Fibroblast of skin of left quadriceps (primary cell): ENCODE results near the gene KRTAP10-12.
"Not testable (repeated sequence)": the region's sequence is repeated elsewhere in the genome, so short reads cannot be mapped to it uniquely, and the experiment has no call there.

Source experiments
- DNase-seq, 2 experiments: peaks; one replicate each; pipeline ENCODE4 v3.0.0-alpha.2; 2013; ENCODE audit warnings: low read depth in 2 of 2

KRTAP10-12 gene

DNA sequence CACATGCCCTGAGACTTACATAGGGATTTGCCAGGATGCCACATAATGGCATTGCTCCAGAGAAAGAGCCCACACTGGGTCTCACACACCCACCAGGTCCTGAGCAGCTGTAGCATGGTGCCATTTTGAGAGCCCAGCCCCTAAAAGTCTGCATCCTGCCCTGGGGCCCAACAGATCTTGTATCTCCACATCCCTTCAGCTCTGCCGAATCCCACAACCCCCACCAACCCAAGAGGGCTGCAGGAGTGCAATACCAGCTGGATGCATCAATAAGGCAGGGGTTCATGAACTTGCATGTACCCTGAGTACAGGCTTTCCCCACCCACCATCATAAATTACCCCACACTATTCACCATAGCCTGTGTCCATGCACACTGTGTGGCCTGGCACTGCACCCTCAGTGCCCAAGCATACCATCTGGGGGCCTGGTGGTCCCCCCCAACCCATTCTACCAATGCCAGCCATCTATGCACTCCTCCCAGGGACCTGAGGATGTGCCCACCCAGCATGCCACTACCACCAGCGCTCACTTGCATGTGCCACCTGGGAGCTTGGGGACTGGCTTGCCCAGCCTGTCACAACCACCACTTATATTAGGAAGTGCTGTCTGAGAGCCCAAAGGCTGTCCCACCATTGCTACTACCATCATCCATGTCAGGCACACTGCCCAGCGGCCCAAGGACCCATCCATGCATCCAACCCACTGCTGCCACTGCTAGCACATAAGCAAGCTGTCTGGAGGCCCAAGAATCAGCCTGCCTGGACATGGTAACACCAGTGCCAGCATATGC, 26.1 kb upstream of the KRTAP10-12 start:
- no peak for DNase-seq

DNA sequence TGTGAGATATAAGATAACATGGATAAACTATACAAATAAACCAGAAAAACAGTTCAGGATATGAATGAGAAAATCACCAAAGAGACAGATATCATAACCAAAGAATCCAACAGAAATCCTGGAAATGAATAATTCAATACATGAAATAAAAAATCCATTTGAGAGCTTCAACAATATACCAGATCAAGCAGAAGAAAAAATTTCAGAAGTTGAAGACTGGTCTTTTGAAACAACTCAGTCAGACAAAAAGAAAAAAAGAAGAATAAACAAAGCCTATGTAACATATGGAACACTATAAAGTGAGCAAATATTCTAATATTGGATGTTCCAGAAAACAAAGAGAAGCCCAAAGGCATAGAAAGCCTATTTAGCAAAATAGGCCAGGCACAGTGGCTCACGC, 25.1 kb upstream of the KRTAP10-12 start:
- DNase-seq = no peak

DNA sequence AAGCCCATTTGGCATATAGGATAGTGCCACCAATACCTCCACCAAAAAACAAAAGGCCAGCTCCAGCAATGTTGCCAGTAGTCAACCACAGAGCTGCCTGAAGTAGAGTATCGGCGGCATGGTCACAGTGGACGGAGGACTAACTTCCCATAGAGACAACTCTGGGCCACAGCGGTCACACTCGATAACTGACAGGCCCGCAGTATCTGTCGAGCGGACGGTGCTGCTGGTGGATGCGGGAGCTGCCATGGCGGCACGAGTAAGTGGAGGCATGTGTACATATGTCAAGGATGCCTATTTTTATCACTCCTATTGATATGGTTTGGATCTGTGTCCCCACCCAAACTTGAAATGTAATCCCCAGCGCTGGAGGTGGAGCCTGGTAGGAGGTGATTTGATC, 19.1 kb upstream of the KRTAP10-12 start:
- DNase-seq = no peak

DNA sequence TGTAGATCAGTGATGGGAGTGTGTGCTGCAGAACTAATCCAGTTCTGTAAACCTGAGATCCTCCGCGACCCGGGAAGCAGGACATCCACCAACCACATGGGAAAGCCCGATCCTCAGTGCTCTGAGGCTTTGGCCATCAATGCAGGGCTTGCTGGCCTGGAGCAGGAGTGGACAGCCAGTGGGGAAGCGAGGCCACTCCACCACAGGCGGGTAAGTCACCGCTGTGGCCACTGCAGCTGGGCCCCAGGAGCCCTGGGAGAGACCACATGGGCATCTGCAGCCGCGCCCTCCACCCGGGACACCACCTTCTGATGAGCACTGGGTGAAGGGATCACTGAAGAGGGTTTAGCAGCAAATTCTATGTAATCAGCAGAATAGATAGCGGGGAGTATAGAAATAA, 15.8 kb upstream of the KRTAP10-12 start:
- no peak for DNase-seq

DNA sequence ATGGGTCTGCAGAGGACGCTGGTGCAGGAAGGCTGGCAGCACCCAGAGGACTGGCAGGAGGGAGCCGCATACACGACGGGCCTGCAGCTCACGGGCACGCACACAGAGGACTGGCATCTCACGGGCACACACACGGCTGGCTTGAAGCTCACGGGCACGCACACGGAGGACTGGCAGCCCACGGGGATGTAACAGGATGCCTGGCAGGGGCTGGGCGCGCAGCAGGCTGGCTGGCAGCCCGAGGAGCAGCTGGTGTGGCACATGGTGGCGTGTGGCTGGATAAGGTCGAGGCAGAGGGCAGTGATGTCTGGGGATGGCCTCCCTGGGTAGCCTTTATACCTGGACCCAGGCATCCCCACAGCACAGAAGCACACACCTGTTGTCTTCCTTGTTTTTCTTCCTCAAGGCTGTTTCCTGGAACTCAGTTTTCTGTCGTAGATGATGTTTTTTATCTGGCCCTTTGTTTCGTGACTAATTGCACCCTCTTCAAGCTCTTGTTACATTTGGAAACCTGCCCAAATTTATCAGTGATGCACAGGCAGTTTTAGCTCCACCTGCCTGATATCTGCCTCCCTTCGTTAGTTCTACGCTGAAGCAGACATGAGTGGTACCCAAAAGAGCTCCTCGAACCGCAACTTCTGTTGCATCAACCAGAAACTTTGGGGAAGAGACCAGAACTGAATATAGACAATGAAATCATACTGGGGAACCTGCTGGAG, 15.0 kb upstream of the KRTAP10-12 start, which contains the start of gene KRTAP12-1:
Gene KRTAP12-1 (minus strand): TSS at position 303 of the 719 bp plus-strand sequence. CDS start 40 bp downstream, at position 263.
- DNase-seq = no peak

DNA sequence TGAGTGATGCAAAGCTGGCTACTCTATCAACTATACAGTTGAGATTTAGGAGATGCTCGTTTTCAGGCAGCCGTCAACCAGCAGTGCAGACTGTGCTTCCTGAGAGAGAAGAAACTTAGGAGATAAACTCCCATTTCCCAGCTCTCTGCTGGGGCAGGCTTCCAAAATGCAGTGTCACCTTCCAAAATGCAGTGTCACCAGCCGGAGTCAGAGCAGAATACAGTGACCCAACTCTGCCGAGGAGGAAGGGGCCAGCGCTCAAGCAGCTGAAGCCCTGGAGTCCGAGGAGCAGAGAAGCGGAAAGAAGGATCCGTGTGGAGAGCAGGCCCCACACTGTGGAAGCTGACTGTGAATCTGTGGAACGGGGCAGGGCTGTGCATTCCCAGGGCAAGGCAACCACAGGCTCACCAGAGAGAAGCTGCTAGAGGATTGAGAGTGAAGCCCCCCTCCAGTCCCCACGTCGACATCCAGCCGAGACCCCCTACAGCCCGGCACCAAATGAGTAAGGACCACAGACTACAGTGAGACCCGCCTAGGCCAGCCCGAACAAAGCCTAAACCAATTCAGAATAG, 14.3 kb upstream of the KRTAP10-12 start:
- DNase-seq = no peak

DNA sequence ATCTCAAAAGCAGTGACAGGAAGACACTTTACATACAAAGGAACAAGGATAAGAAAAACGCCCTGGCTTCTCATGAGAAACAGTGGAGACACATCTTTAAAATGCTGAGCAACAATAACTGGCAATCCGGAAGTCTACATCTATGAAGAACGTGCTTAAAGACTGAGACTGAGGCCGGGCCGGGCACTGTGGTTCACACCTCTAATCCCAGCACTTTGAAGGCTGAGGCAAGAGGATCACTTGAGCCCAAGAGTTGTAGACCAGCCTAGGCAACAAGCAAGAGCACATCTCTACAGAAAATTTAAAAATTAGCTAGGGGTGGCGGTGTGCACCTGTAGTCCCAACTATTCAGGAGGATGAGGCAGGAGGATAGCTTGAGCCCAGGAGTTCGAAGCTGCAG, 12.9 kb upstream of the KRTAP10-12 start:
- no peak for DNase-seq

DNA sequence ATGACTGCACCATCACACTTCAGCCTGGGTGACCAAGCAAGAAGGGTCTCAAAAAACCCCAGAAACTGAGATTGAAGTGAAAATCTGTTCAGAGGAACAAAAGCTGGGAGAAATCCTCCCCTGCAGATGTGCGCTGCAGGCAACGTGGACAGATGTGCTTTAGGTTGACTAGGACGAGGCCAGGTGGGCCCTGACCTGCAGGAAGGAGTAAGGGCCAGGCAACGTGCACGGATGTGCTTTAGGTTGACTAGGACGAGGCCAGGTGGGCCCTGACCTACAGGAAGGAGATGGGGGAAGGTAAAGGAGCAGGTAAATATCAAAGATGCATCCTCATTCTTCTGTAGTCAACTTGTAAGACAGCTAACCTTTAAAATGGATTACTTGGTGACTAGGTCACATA, 12.5 kb upstream of the KRTAP10-12 start:
- no peak for DNase-seq

DNA sequence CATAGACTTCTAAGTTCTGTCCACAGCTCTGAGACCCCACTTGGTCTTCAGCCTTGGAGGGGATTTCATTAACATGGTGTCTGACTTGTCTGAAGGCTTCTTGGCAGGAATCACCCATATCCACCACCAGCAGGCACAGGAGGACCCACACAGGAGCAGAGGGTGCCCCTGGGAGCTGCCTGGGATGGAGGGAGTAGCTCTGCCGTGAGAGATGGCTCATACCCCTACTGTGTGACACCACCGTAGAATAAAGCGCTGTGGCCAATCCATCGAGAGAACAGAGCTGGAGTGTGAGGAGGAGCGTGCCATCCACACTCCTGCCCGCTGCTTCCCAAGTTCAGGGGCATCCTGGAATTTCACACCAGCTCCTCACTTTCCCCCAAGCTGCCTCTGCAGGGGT, 11.9 kb upstream of the KRTAP10-12 start:
- not testable (repeated sequence) for DNase-seq

DNA sequence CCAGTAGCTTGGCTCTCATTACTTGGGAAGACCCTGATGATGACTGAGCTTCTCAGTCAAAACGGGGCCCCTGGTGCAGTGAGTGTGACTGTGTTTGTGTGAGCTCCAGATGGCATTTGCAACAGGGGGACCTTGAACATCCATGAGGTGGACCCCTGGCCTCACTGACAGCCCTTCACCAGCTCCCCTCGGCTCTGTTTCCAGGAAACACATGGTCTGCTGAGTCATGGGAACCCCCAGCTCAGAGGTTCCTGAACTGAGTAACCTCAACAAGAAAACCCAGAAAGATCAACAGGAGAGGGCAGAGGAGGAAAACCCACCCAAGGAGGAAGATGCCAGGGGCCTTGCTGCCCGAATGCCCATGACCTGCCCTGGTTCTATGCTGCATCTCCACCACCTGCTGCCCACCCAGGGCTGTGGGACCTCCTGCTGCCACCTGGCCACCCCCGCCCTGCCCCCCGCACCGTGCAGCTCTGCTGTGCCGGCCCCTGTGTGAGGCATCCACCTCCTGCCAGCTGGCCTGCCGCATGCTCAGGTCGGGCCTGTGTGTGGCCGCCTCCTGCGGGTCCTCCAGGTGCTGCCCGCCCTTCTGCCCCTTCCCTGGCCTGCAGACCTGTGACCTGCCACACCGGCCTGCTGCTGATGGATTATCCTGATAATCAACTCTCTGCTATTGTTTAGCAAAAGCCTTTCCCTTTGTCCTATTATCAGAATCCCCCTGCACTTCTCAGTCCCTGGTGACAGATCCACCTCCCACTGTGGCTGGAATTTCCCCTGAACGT, 10.8 kb upstream of the KRTAP10-12 start:
- no peak for DNase-seq

DNA sequence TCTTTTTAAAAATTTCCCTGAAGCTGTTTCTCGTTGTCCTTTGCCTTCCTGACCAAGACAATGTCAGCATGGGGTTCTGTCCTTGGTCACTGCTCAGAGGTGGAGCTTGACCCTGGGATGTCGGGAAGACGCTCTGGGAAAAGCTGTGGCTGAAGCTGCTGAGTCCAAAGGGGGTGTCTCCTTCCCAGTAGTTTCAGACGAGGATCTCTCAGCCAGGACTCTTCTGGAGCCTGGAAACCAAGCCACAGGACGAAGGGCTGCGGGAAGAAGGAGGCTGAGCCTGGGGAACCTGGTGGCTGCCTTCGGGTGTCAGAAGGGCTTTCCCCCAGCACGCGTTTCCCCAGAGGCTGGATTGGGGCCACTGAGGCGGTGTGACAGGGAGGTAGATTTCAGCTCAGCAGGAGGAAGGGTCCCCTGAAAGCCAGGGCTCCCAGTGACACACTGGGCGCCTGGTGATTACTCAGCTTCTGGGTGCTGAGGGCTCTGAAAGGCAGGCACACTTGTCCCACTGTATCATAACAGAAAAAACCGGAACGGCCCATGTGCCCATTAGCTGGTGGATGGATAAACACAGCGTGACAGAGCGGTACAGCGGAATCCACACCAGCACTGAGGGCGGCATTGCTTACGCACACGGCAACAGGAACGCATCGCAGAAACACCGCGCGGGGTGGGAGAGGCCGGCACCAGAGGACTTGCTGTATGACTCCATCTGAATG, 10.0 kb upstream of the KRTAP10-12 start:
- no peak for DNase-seq

DNA sequence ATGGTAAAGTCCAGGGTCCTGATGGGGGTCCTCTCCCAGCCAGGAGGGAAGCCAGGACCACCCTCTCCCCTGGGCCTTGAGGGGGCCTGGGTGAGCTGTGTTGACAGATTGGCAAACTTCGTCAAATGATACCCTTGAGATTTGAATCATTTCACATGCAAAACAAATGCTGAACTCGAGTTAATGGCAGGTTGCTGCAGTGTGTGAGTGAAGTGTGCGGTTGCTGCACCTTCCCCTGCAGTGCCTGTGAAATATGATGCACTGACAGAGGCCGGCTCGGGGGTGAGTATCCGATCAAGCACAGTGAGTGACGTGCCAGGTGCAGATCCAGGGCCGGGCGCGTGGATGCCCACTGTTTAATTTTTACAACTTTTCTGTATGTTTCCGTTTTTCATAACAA, 9.3 kb upstream of the KRTAP10-12 start:
- no peak for DNase-seq

DNA sequence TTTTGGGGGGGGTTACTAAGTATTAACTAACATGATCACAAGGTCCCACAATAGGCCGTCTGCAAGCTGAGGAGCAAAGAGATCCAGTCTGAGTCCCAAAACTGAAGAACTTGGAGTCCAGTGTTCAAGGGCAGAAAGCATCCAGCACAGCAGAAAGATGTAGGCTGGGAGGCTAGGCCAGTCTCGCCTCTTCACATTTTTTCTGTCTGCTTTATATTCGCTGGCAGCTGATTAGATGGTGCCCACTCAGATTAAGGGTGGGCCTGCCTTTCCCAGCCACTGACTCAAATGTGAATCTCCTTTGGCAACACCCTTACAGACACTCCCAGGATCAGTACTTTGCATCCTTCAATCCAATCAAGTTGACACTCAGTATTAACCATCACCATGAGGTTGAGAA, 7.2 kb upstream of the KRTAP10-12 start:
- DNase-seq = not testable (repeated sequence)

DNA sequence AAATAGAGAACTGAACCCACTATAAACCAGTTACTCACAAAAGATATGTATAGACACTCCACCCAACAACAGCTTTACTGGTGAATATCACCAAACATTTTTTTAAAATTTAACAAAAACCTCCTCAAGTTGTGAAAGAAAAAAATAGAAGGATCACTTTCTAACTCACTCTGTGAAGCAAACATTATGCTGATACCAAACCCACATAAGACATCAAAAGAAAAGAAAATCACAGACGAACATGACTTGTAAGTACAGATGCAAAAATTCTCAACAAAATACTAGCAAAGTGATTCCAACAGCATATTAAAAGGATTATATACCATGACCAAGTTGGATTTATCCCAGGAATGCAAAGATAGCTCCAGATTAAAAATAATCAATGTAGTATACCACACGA, 5.3 kb upstream of the KRTAP10-12 start:
- DNase-seq = no peak

DNA sequence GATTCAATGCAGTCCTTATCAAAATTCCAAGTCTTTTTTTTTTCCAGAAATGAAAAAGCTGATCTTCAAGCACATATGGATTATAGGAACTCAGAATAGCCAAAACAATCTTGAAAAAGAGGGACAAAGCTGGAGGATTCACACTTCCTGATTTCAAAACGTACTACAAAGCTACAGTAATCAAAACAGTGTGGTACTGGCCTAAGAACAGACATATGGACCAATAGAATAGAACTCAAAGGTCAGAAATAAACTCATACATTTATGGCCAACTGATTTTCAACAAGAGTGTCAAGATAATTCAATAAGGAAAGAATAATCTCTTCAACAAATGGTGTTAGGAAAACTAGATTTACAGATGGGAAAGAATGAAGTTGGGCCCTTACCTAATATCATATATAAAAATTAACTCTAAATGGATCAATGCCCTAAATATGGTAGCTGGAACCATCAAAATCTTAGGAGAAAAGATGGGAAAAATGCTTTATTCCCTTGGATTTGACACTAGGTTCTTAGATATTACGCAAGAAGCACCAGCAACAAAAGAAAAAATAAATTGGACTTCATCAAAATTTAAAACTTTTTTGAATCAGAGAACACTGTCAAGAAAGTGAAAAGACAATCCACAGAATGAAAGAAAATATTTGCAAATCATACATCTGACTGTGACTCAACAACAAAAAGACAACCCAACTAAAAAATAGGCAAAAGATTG, 4.0 kb upstream of the KRTAP10-12 start:
- DNase-seq = no peak

DNA sequence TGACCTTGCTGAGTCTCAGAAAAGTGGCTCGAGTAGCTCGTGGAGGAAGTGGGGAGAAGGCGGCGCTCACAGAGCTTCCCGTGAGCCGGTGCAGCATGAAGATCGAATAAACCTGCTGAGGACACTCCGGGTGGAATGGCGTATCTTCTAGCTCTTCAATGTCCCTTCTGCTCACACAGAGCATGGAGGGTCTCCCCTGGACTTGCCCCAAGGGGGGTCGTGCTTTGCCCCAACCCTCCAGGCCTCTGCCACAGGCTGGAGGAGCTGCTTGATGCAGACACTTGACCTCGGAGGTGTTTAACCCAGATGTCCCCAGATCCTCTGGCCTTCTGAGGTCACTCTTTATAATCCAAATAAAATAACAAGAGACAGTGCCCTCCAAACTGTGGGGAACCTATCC, 2.2 kb upstream of the KRTAP10-12 start:
- DNase-seq = no peak

DNA sequence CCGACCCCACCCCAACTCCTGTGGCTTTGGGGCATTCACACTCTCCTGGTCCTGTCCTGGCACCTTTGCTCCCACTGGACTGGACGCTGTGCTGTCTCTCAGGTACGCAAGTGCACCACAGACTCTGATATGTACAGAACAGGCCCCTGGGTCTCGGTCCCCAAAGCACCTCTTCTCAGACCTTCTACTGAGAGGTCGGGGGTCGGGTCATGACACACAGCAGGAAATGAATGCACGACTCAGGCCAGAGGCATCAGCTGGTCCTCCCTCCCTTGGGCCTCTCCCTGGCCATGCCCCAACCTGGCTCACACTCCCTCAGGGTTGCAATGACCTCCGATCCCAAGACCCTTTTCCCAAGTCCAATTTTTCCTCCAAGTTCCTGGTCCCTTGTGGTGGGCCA, 1.8 kb upstream of the KRTAP10-12 start:
- DNase-seq = no peak

DNA sequence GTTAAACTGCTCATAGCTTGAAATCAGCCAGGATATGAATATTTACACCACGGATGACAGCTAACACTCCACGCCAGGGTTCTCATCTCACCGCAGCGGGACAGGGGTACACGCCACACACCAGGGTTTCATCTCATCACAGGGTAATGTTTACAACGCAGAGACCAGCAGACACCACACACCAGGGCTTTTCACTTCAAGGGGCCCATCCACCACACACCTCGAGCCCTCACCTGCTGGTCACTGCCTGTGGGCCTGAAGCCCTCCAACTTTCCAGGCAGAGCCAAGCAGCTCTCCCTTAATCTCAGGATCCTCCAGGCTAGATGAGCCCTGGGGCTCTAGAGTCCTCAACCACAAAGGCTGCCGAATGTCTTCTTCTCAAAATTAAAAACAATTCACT, 1.3 kb upstream of the KRTAP10-12 start:
- DNase-seq = no peak

DNA sequence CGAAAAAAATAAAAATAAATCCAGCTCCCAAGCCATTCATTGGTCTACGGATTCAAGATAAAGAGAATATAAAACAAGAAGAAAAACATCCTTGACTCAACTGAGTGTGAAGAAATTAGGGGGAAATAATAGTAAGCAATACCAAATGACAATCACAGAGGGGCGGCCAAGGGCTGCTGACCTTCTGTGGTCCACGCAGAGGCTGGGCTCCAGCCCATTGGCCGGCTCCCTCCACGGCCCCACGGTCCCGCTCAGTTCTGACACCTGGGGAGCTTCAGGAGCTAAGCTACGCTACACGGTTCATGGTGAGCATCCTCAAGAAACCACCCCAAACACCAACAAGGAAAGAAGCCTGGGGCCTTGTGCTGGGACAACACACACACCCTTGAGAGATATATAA, 400 bp upstream of the KRTAP10-12 start:
- no peak for DNase-seq

DNA sequence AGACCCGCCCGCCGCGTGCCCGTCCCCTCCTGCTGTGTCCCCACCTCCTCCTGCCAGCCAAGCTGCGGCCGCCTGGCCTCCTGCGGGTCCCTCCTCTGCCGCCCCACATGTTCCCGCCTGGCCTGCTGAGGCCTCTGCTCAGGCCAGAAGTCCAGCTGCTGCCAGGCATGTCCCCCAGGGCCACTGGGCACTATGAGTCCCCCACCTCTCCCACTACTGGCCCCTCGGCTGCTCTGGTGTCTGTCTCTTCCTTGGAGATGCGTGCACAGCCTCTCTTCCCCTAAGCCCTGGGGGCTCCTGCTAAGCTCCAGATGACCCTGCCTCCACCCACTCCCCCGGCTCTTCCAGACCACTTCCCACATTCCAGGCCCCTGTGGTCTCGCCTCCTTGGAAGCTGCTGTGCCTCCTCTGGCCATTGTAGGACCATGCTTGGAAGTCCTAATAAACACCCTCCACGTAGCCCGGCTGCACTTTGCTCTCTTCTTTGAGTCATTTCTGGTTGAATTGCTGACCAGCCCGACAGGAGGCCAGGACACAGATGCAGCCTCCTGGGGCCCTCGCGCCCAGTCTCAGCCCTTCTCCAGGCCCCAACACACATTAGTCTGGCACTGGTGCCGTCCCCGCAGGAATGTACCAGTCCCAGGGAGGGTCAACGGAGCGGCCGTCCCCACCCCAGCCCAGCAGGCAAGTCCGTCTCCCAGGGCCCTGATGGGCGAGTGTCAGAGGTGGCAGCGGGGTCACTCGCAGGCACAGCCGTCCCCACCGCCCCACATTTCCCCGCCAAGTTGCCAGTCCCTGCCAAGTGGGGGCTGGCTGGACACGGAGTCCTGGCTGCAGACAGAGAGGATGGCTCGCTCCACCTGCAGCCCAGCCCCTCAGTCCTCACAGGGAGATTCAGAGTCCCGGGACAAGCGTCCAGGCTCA, 1.1 kb downstream of the KRTAP10-12 start:
- no peak for DNase-seq
